ENCODE measurements around the gene ELF2.
A peak's percentile ranks its signal among the peaks of the same experiment; 100 is the strongest.
"Not testable (repeated sequence)": the region's sequence is repeated elsewhere in the genome, so short reads cannot be mapped to it uniquely, and the experiment has no call there.

The ELF2 gene

GRCh38 chr4:139042981-139043460 lies 134.0 kb downstream of the ELF2 start:
- Histone ChIP-seq H3K79me2 (no peaks in the 10 kb centered on the region), H3K9ac (no peak overlapping the region), H3K27me3 (ENCODE audit: control insufficient read depth, insufficient read depth, low read length) (no peaks in the 10 kb centered on the region), H3K36me3 (ENCODE audit: control insufficient read depth, insufficient read depth, low read length) (no peaks in the 10 kb centered on the region), H3K9me3 (ENCODE audit: control insufficient read depth, low read length) (no peaks in the 10 kb centered on the region), H3K27ac (no peak overlapping the region), H2AFZ (no peak overlapping the region), H3K4me1 (no peaks in the 10 kb centered on the region), H3K4me2 (ENCODE audit: low read length) (no peak overlapping the region), H3K4me3 (ENCODE audit: low read depth, low read length) (no peak overlapping the region)
- TF ChIP-seq, protein P1, sequence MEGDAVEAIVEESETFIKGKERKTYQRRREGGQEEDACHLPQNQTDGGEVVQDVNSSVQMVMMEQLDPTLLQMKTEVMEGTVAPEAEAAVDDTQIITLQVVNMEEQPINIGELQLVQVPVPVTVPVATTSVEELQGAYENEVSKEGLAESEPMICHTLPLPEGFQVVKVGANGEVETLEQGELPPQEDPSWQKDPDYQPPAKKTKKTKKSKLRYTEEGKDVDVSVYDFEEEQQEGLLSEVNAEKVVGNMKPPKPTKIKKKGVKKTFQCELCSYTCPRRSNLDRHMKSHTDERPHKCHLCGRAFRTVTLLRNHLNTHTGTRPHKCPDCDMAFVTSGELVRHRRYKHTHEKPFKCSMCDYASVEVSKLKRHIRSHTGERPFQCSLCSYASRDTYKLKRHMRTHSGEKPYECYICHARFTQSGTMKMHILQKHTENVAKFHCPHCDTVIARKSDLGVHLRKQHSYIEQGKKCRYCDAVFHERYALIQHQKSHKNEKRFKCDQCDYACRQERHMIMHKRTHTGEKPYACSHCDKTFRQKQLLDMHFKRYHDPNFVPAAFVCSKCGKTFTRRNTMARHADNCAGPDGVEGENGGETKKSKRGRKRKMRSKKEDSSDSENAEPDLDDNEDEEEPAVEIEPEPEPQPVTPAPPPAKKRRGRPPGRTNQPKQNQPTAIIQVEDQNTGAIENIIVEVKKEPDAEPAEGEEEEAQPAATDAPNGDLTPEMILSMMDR (IDR thresholded peaks at IDR 0.05) = no peak

DNA sequence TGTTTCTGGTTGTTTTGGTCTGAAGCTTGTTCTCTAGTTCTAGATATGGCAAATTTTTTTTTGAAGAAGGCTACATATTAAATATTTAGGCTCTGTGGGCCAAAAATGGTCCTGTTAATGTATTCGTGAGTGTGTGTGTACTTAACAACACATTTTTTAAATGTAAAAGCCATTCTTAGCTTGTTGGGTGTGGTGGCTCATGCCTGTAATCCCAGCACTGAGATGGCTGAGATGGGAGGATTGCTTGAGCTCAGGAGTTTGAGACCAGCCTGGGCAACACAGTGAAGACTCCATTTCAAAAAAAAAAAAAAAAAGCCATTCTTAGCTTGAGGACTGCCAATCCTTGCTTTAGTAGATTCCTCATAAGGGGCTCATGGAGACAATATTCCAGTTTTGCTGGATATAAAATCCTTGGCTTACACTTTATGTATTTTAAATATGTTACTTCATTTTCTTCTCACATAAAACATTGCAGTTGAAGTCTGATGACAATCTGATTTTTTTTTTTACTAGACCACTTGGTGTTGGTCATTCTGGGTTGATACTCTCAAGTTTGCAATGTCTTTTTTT lies 138.1 kb downstream of the ELF2 start:
- TF ChIP-seq, protein P1 (IDR thresholded peaks at IDR 0.05) = no peak
- Histone ChIP-seq H3K27ac (no peak overlapping the region), H3K4me1 (peaks cover 3% of the 10 kb centered on the region), H3K27me3 (ENCODE audit: control insufficient read depth, insufficient read depth, low read length) (no peaks in the 10 kb centered on the region), H3K9me3 (ENCODE audit: control insufficient read depth, low read length) (no peaks in the 10 kb centered on the region), H3K4me3 (ENCODE audit: low read depth, low read length) (no peak overlapping the region), H3K79me2 (no peaks in the 10 kb centered on the region), H2AFZ (no peak overlapping the region), H3K36me3 (ENCODE audit: control insufficient read depth, insufficient read depth, low read length) (no peaks in the 10 kb centered on the region), H3K4me2 (ENCODE audit: low read length) (no peak overlapping the region), H3K9ac (no peak overlapping the region)

- no peaks in the 10 kb centered on the region for H3K9me3 ChIP-seq (ENCODE audit: control insufficient read depth, low read length)
- H3K4me2 ChIP-seq (ENCODE audit: low read length) = no peak overlapping the region
- H2AFZ ChIP-seq = no peak overlapping the region
- H3K36me3 ChIP-seq (ENCODE audit: control insufficient read depth, insufficient read depth, low read length) = no peaks in the 10 kb centered on the region
- H3K27ac ChIP-seq = no peak overlapping the region
- TF ChIP-seq, protein P1 (IDR thresholded peaks at IDR 0.05) = no peak
- H3K79me2 ChIP-seq = no peaks in the 10 kb centered on the region
- no peaks in the 10 kb centered on the region for H3K27me3 ChIP-seq (ENCODE audit: control insufficient read depth, insufficient read depth, low read length)
- H3K4me1 ChIP-seq = peaks cover 3% of the 10 kb centered on the region
- H3K4me3 ChIP-seq (ENCODE audit: low read depth, low read length) = no peak overlapping the region
- H3K9ac ChIP-seq = no peak overlapping the region
Observed at GRCh38 chr4:139036885-139037284, 140.1 kb downstream of the ELF2 start.

GRCh38 chr4:139035650-139036049 lies 141.4 kb downstream of the ELF2 start:
- Histone ChIP-seq H3K9ac (no peak overlapping the region), H2AFZ (no peak overlapping the region), H3K27ac (no peak overlapping the region), H3K9me3 (ENCODE audit: control insufficient read depth, low read length) (no peaks in the 10 kb centered on the region), H3K36me3 (ENCODE audit: control insufficient read depth, insufficient read depth, low read length) (no peaks in the 10 kb centered on the region), H3K79me2 (peaks cover 3% of the 10 kb centered on the region), H3K4me3 (ENCODE audit: low read depth, low read length) (no peak overlapping the region), H3K27me3 (ENCODE audit: control insufficient read depth, insufficient read depth, low read length) (no peaks in the 10 kb centered on the region), H3K4me2 (ENCODE audit: low read length) (no peak overlapping the region), H3K4me1 (peaks cover 3% of the 10 kb centered on the region)
- TF ChIP-seq, protein P1 (IDR thresholded peaks at IDR 0.05) = no peak

- no peaks in the 10 kb centered on the region for H3K27me3 ChIP-seq (ENCODE audit: control insufficient read depth, insufficient read depth, low read length)
- no peaks in the 10 kb centered on the region for H3K9me3 ChIP-seq (ENCODE audit: control insufficient read depth, low read length)
- H3K27ac ChIP-seq = no peak overlapping the region
- H3K4me1 ChIP-seq = peaks cover 3% of the 10 kb centered on the region
- H3K36me3 ChIP-seq (ENCODE audit: control insufficient read depth, insufficient read depth, low read length) = no peaks in the 10 kb centered on the region
- no peak overlapping the region for H3K9ac ChIP-seq
- H3K79me2 ChIP-seq = peaks cover 3% of the 10 kb centered on the region
- no peak overlapping the region for H2AFZ ChIP-seq
- TF ChIP-seq, protein P1 (IDR thresholded peaks at IDR 0.05) = peak; percentile 69
- H3K4me2 ChIP-seq (ENCODE audit: low read length) = no peak overlapping the region
- H3K4me3 ChIP-seq (ENCODE audit: low read depth, low read length) = no peak overlapping the region
Observed at GRCh38 chr4:139030614-139031235, 146.3 kb downstream of the ELF2 start.

GRCh38 chr4:139029866-139030363 lies 147.1 kb downstream of the ELF2 start:
- H3K27ac ChIP-seq; H3K4me1 ChIP-seq; H3K4me2 ChIP-seq (ENCODE audit: low read length); H3K9me3 ChIP-seq (ENCODE audit: control insufficient read depth, low read length); H3K9ac ChIP-seq; H3K4me3 ChIP-seq (ENCODE audit: low read depth, low read length); H3K36me3 ChIP-seq (ENCODE audit: control insufficient read depth, insufficient read depth, low read length); H3K79me2 ChIP-seq; H2AFZ ChIP-seq; H3K27me3 ChIP-seq (ENCODE audit: control insufficient read depth, insufficient read depth, low read length): not testable (repeated sequence)

All from parathyroid adenoma (tissue), 2 donors.